IPS-18c (cell line): ENCODE measurements around the gene URB2.

ENCODE experiments used
- H3K4me3 ChIP-seq: 2 replicates; pipeline ENCODE4 v1.7.0; 2013; ENCODE audit warnings: low read depth, mild to moderate bottlenecking, low read length, moderate library complexity; ENCODE audit not compliant: insufficient read depth
- H3K9me3 ChIP-seq: one replicate; pipeline ENCODE4 v1.6.1; 2013; ENCODE audit warnings: mild to moderate bottlenecking, low read length, moderate library complexity; ENCODE audit not compliant: control insufficient read depth, insufficient read depth

The URB2 gene

GRCh38 chr1:229631966-229632365 is 5.9 kb downstream of the URB2 start:
- Histone ChIP-seq H3K9me3 (no peaks in the 10 kb centered on the region), H3K4me3 (no peak overlapping the region)

- H3K9me3 ChIP-seq = no peaks in the 10 kb centered on the region
These were observed 10.0 kb downstream of the URB2 start for GRCh38 chr1:229636042-229636441.

GRCh38 chr1:229637746-229638145 is 11.7 kb downstream of the URB2 start:
- Histone ChIP-seq H3K9me3 (no peaks in the 10 kb centered on the region), H3K4me3 (no peak overlapping the region)

More at GRCh38 chr1:229636042-229636441, 10.0 kb downstream of the URB2 start:
- H3K4me3 ChIP-seq = no peak overlapping the region

GRCh38 chr1:229640455-229640854 is 14.4 kb downstream of the URB2 start:
- H3K9me3 ChIP-seq = no peaks in the 10 kb centered on the region
- H3K4me3 ChIP-seq = no peak overlapping the region

GRCh38 chr1:229641306-229641705 is 15.3 kb downstream of the URB2 start:
- Histone ChIP-seq H3K9me3 (no peaks in the 10 kb centered on the region), H3K4me3 (no peak overlapping the region)

- Histone ChIP-seq H3K4me3 (no peak overlapping the region), H3K9me3 (no peaks in the 10 kb centered on the region)
These were observed 16.3 kb downstream of the URB2 start for GRCh38 chr1:229642376-229642775.

GRCh38 chr1:229642970-229643369 is 16.9 kb downstream of the URB2 start:
- no peak overlapping the region for H3K4me3 ChIP-seq

GRCh38 chr1:229643996-229644745 is 18.1 kb downstream of the URB2 start:
- H3K9me3 ChIP-seq = no peaks in the 10 kb centered on the region
- no peak overlapping the region for H3K4me3 ChIP-seq

More at GRCh38 chr1:229642970-229643369, 16.9 kb downstream of the URB2 start:
- H3K9me3 ChIP-seq = no peaks in the 10 kb centered on the region

GRCh38 chr1:229645324-229645993 is 19.4 kb downstream of the URB2 start:
- no peaks in the 10 kb centered on the region for H3K9me3 ChIP-seq
- no peak overlapping the region for H3K4me3 ChIP-seq

- H3K9me3 ChIP-seq = no peaks in the 10 kb centered on the region
- H3K4me3 ChIP-seq = no peak overlapping the region
These were observed 22.4 kb downstream of the URB2 start for GRCh38 chr1:229648406-229648805.

- Histone ChIP-seq H3K4me3 (no peak overlapping the region), H3K9me3 (no peaks in the 10 kb centered on the region)
These were observed 24.0 kb downstream of the URB2 start for GRCh38 chr1:229650045-229650444.

GRCh38 chr1:229651546-229651945 is 25.5 kb downstream of the URB2 start:
- Histone ChIP-seq H3K4me3 (no peak overlapping the region), H3K9me3 (no peaks in the 10 kb centered on the region)

- H3K9me3 ChIP-seq = no peaks in the 10 kb centered on the region
- no peak overlapping the region for H3K4me3 ChIP-seq
These were observed 27.4 kb downstream of the URB2 start for GRCh38 chr1:229653420-229653819.

- Histone ChIP-seq H3K9me3 (no peaks in the 10 kb centered on the region), H3K4me3 (no peak overlapping the region)
These were observed 29.7 kb downstream of the URB2 start for GRCh38 chr1:229655781-229656180.

- H3K9me3 ChIP-seq = no peaks in the 10 kb centered on the region
These were observed 32.1 kb downstream of the URB2 start for GRCh38 chr1:229657993-229658755.

GRCh38 chr1:229661022-229661877 is 35.2 kb downstream of the URB2 start:
- Histone ChIP-seq H3K9me3 (no peaks in the 10 kb centered on the region), H3K4me3 (no peak overlapping the region)

More at GRCh38 chr1:229657993-229658755, 32.1 kb downstream of the URB2 start:
- no peak overlapping the region for H3K4me3 ChIP-seq

- Histone ChIP-seq H3K9me3 (no peaks in the 10 kb centered on the region), H3K4me3 (no peak overlapping the region)
These were observed 35.9 kb downstream of the URB2 start for GRCh38 chr1:229661897-229662296.
